Caco-2 (cell line): ENCODE measurements around the gene WDTC1. TPM values are rescaled to one million over a fixed set of nuclear protein-coding genes. Genes with fewer than 3 reads are reported as not detected.

Source experiments
- BruUV-seq: library from RNA; stranded (reverse); fragments of 400-500 nt; replicated peaks from 2 replicates; lab custom pipeline; 2021; lab: Mats Ljungman, UMichigan
- CTCF ChIA-PET: fragments of 300-600 bp; sonication (Branson Sonifier 250); formaldehyde crosslinking; loops from one replicate; lab custom pipeline; 2022; ENCODE audit warnings: antibody characterized with exemption; lab: Charles Lee
- POLR2A ChIA-PET: fragments of 300-600 bp; sonication (Branson Sonifier 250); formaldehyde crosslinking; loops from one replicate; lab custom pipeline; 2022; ENCODE audit warnings: antibody characterized with exemption; lab: Charles Lee
- DNase-seq, 2 experiments: peaks; one replicate each; pipeline versions ENCODE4 v3.0.0 to v3.0.0-alpha.2; 2020 to 2022
- H3K27me3 ChIP-seq: replicated peaks from 2 replicates; pipeline ENCODE4 v1.6.0; 2011; ENCODE audit warnings: low read length; ENCODE audit not compliant: control insufficient read depth, insufficient read depth
- H3K36me3 ChIP-seq: 2 replicates; pipeline ENCODE4 v1.5.1; 2011; ENCODE audit warnings: low read length; ENCODE audit not compliant: control insufficient read depth, insufficient read depth
- H3K4me1 ChIP-seq: fragments of 250-450 bp; sonication (Bioruptor Pico); 2 replicates; pipeline ENCODE4 v1.5.1; 2020; ENCODE audit warnings: mild to moderate bottlenecking
- H3K4me3 ChIP-seq: 2 replicates; pipeline ENCODE4 v1.5.1; 2011; ENCODE audit warnings: low read depth, mild to moderate bottlenecking, control low read depth, low read length
- H3K9me3 ChIP-seq: fragments of 250-450 bp; sonication (Bioruptor Pico); 2 replicates; pipeline ENCODE4 v1.5.1; 2020; ENCODE audit warnings: mild to moderate bottlenecking, moderate library complexity
- H3K27ac Mint-ChIP-seq: one replicate; pipeline ENCODE4 v1.8.0; 2022; ENCODE audit warnings: mixed read lengths; ENCODE audit not compliant: unreplicated experiment
- H3K27me3 Mint-ChIP-seq: one replicate; pipeline ENCODE4 v1.8.0; 2022; ENCODE audit warnings: mixed read lengths; ENCODE audit not compliant: insufficient read depth, unreplicated experiment
- H3K36me3 Mint-ChIP-seq: one replicate; pipeline ENCODE4 v1.8.0; 2022; ENCODE audit warnings: mild to moderate bottlenecking, mixed read lengths; ENCODE audit not compliant: insufficient read depth, unreplicated experiment
- H3K4me1 Mint-ChIP-seq: one replicate; pipeline ENCODE4 v1.8.0; 2022; ENCODE audit warnings: low read depth, mixed read lengths; ENCODE audit not compliant: unreplicated experiment
- H3K4me3 Mint-ChIP-seq: one replicate; pipeline ENCODE4 v1.8.0; 2022; ENCODE audit warnings: mild to moderate bottlenecking, moderate library complexity, mixed read lengths; ENCODE audit not compliant: unreplicated experiment
- H3K9me3 Mint-ChIP-seq: one replicate; pipeline ENCODE4 v1.8.0; 2022; ENCODE audit warnings: mixed read lengths; ENCODE audit not compliant: unreplicated experiment
- CTCF ChIP-seq, 2 experiments: fragments of 200-600 bp in 1 of 2; IDR thresholded peaks; 1 replicate in 1 of 2; 2 replicates in 1 of 2; pipeline versions ENCODE4 v1.5.1 to v1.8.0; 2011 to 2022; ENCODE audit warnings: antibody characterized with exemption in 1 of 2, control low read depth in 1 of 2, inconsistent platforms in 1 of 2, low read depth in 1 of 2, low read length in 1 of 2, mild to moderate bottlenecking in 1 of 2, moderate library complexity in 1 of 2; ENCODE audit not compliant: insufficient read depth in 1 of 2, severe bottlenecking in 1 of 2, unreplicated experiment in 1 of 2
- intact Hi-C: fragments of 100-400 bp; cut with micrococcal nuclease; formaldehyde crosslinking; loops from one replicate; pipeline ENCODE4 v1.10.0; 2022; ENCODE audit not compliant: unreplicated experiment
- total RNA-seq: library from RNA; stranded (reverse); gene quantifications from 2 replicates; pipeline ENCODE4 v1.2.3, GENCODE V29; 2022

The WDTC1 gene
- total RNA-seq, 1 experiment from 2014 or later: 17.2 TPM

GRCh38 chr1:27290581-27290980, 56.1 kb downstream of the WDTC1 start:
- no peak overlapping the region for H3K27ac Mint-ChIP-seq
- BruUV-seq: no TSS peak
- Histone ChIP-seq H3K9me3 (no peaks in the 10 kb centered on the region), H3K4me3 (no peak overlapping the region), H3K27me3 (no peaks in the 10 kb centered on the region), H3K36me3 (no peaks in the 10 kb centered on the region; the same call in none of the 2 replicates), H3K4me1 (no peaks in the 10 kb centered on the region)
- CTCF ChIA-PET: no interaction called here
- POLR2A ChIA-PET: no interaction called here
- no peaks in the 10 kb centered on the region for H3K27me3 Mint-ChIP-seq
- H3K4me1 Mint-ChIP-seq: peaks cover 13% of the 10 kb centered on the region
- H3K4me3 Mint-ChIP-seq: no peak overlapping the region
- no peaks in the 10 kb centered on the region for H3K9me3 Mint-ChIP-seq
- H3K36me3 Mint-ChIP-seq: peaks cover 9% of the 10 kb centered on the region
- DNase-seq: no peak
- TF ChIP-seq CTCF (IDR thresholded peaks at IDR 0.05; ENCODE audit: insufficient read depth in 1 of 2, low read depth in 1 of 2, low read length in 1 of 2, severe bottlenecking in 1 of 2, unreplicated experiment in 1 of 2): no peak
- intact Hi-C loops: no loop called here

GRCh38 chr1:27292106-27292505, 57.7 kb downstream of the WDTC1 start:
- Mint-ChIP-seq H3K27me3 (no peaks in the 10 kb centered on the region), H3K4me1 (peaks cover 13% of the 10 kb centered on the region), H3K27ac (no peak overlapping the region), H3K9me3 (no peaks in the 10 kb centered on the region), H3K36me3 (peaks cover 9% of the 10 kb centered on the region), H3K4me3 (no peak overlapping the region)
- no peak for DNase-seq
- ChIA-PET POLR2A (no interaction called here), CTCF (no interaction called here)
- TF ChIP-seq CTCF (IDR thresholded peaks at IDR 0.05; ENCODE audit: insufficient read depth in 1 of 2, low read depth in 1 of 2, low read length in 1 of 2, severe bottlenecking in 1 of 2, unreplicated experiment in 1 of 2): no peak
- H3K4me1 ChIP-seq: no peaks in the 10 kb centered on the region
- no TSS peak for BruUV-seq
- H3K36me3 ChIP-seq: no peaks in the 10 kb centered on the region; the same call in none of the 2 replicates
- intact Hi-C loops: no loop called here
- no peaks in the 10 kb centered on the region for H3K9me3 ChIP-seq
- H3K4me3 ChIP-seq: no peak overlapping the region
- no peaks in the 10 kb centered on the region for H3K27me3 ChIP-seq

- CTCF ChIA-PET: interaction anchor here (0.5 to 1.1 kb wide), 2 partner anchors 9 to 55 kb away, joined by 3 read pairs; no protein-coding TSS in a partner anchor
- no peaks in the 10 kb centered on the region for H3K27me3 Mint-ChIP-seq
Measured at GRCh38 chr1:27293915-27294314, 59.5 kb downstream of the WDTC1 start.

More at GRCh38 chr1:27293915-27294314, 59.5 kb downstream of the WDTC1 start:
- POLR2A ChIA-PET: no interaction called here
- Histone ChIP-seq H3K4me1 (peaks cover 2% of the 10 kb centered on the region), H3K4me3 (no peak overlapping the region), H3K36me3 (no peaks in the 10 kb centered on the region; the same call in none of the 2 replicates), H3K9me3 (no peaks in the 10 kb centered on the region), H3K27me3 (no peaks in the 10 kb centered on the region)
- Mint-ChIP-seq H3K9me3 (no peaks in the 10 kb centered on the region), H3K36me3 (no peaks in the 10 kb centered on the region), H3K4me1 (peaks cover 6% of the 10 kb centered on the region), H3K4me3 (no peak overlapping the region), H3K27ac (no peak overlapping the region)
- BruUV-seq: no TSS peak
- intact Hi-C loops: no loop called here
- DNase-seq: no peak
- no peak for TF ChIP-seq CTCF (IDR thresholded peaks at IDR 0.05; ENCODE audit: insufficient read depth in 1 of 2, low read depth in 1 of 2, low read length in 1 of 2, severe bottlenecking in 1 of 2, unreplicated experiment in 1 of 2)
